CD4-positive, alpha-beta T cell treated with Interleukin-6 at 100 ng/mL for 8 hours (primary cell): ENCODE measurements around the gene LRRC41.
"Not testable (repeated sequence)": the region's sequence is repeated elsewhere in the genome, so short reads cannot be mapped to it uniquely, and the experiment has no call there.

ENCODE experiments used
- DNase-seq: peaks from one replicate; pipeline ENCODE4 v3.0.0-alpha.2; 2020; ENCODE audit warnings: mixed read lengths, low spot score

LRRC41 gene

DNA sequence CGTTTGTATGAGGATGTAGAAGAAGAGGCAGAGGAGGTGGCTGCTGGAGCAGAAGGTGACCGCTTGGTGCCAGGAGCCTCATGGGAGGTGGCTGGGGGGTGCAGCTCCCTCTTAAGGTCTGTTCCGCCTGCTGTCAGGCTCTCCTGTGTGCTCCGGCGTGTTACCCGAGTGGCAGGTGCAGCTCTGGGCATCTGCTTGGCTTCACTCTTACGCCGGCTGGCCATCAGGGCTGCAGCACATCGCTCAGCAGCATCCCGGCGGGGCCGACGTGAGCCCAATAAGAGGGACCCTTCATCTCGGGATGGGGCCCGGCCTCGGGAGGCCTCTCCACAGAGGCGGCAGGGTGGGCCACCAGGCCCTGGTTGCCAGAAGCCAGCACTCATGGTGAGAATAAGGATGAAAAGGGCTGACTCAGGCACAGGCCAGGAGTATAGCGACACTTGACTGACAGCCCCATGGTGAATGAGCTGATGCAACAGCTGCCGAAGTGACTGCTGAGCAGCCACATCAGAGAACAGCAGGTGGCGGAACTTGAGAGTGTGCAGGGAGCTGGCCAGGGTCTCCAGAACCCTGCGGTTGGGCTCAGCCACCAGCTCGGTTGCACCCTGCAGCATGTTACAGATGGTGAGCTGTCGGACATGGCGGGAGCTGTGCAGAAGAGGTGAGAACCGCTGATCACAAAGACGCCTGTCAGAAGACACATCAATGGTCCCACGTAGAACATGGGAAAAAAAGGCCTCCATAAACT, 17.5 kb downstream of the LRRC41 start:
- peak; percentile 17 for DNase-seq

DNA sequence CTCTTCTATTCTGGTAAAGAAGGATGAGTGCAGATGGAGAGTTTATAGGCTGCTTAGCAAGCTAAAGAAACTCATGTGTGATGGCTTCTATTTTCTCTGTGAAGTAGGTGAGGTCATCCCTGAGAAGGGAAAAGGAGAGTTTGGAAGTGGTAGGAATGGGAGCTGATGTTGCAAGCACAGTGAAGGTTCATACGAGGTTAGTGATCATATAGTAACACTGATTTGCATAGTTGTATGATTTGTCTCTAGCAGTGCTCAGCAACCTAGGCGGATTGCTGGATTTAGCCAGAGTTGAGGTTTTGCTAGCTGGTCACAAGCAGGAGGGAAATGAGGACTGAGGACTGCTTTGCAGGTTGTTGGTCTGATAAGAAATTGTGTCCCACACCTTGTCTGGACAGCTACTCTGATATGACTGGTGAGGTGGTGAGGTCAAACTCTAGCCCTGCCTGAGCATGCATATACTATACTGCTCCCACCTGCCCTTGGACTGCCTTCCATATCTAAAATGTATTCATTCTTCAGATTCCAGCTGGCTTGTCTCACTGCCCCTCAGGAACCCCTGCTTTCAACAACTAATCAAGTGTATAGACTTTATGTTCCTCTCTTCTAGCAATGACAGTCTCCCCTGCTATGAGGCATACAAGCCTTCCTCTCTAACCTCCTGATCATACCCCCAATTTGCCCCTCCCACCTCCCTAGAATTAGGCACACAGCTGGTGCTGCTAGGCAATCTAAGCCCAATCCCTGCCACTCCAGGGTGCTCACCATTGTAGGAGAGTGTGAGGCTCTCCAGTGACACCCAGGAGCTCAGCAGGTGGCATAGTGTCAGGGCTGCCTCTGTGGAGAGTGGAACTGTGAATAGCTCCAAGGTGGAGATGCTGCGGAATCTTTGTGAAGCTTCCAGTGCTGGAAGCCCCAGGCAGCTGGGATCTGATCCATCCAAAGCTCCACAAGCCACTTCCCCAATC, 18.5 kb downstream of the LRRC41 start:
- no peak for DNase-seq

DNA sequence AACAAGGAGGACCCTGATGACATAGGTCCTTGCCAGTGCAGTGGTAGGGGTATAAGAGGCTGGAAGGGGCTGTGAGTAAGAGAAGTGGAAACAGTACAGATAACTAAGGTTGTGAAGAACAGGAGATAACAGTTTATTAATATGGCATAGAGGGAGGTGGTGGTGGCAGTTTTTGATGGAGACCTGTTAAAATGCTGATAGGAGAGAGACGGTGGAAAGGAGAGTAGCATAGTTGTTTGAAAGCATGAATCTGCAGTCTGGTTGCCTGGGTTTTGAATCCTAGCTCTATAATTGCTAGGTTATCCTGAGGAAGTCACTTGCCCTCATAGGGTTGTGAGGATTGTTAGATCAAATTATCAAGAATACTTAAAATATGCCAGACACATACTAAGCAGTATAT, 19.4 kb downstream of the LRRC41 start:
- DNase-seq, result no peak

DNA sequence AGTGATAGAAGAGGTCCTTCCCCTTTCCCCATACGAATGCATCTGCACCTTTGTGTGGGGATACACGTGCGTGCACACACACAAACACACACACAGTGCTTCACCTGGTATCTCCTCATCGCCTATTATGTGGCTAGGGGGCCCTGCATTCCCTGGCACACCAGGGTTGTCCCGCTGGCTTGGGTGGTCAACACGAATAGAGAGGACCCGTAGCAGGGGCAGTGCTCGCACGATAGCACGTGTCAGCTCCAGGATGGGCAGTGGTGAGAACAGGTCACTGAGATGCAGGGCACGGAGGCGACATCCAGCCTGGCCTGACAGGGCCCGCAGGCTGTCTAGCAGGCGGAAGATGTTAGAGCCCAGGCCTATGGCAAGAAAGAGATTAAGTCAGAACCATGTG, 22.4 kb downstream of the LRRC41 start:
- no peak for DNase-seq

DNA sequence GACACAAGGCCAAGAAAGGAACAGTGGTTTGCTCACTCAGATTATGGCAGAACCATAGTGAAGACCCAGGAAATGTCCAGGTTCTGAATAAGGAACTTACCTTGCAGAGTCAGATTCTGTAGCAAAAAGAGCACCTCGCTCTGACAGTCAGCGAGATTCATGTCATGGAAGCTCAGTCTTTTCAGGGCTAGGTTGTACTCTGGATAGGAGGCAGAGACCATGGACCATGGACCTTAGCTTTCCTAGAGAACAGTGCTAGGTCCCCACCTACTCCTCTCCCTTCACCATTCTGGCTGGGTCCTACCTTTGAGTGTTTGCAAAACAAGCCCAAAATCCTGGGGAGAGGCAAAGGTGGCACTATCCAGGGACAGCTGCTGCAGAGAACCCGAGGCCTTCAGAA, 23.3 kb downstream of the LRRC41 start:
- DNase-seq, result no peak

DNA sequence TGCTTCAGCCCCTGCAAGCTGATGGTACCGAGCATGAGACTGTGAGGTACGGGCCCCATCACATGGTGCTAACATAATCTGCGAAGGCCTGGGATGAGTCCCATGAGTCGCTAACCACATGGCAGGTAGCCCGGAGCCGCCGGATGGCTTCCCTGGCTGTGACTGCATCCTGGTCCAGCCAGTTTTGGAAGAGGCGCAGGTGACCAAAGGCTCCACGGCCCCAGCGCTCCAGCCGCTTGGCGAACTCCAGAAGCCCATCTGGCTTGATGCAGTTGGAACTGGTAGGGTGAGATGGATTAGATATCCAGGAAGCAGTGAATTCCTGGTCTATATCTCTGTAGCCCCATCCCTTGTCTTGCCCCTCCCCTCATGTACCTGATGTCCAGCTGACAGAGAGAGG, 24.6 kb downstream of the LRRC41 start:
- no peak for DNase-seq

DNA sequence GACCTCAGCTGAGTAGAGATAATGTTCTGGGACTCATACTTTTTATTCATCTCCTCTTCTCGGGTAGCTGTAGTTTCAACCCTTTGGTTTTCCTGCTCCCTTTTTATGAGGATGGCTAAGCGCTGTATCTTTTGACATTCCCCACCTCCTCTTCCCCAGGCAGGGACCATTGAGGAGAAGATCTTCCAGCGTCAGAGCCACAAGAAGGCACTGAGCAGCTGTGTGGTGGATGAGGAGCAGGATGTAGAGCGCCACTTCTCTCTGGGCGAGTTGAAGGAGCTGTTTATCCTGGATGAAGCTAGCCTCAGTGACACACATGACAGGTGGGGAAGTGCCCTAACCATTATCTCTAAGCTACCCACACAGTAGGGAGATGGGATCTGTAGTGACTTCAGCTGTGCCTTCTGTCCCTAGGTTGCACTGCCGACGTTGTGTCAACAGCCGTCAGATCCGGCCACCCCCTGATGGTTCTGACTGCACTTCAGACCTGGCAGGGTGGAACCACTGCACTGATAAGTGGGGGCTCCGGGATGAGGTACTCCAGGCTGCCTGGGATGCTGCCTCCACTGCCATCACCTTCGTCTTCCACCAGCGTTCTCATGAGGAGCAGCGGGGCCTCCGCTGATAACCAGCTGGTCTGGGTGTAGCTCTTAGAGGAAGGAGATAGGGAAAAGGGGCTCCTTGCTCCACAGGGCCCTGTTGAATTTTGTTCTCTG, 25.6 kb downstream of the LRRC41 start:
- DNase-seq, result no peak

DNA sequence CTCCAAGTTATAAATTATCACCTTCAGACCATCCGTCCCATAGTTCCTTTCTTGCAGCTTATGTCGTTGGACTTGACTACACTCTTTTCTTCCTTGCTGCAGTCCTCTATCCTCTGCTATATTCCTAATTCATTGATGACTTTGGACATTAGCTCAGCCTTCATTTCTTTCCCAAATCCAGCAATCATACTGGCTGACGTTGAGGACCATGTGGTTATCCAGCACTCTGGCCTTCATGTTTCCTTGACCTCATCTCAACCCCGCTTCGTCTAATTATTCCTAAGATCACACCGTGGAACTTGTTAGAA, 28.4 kb downstream of the LRRC41 start:
- no peak for DNase-seq

DNA sequence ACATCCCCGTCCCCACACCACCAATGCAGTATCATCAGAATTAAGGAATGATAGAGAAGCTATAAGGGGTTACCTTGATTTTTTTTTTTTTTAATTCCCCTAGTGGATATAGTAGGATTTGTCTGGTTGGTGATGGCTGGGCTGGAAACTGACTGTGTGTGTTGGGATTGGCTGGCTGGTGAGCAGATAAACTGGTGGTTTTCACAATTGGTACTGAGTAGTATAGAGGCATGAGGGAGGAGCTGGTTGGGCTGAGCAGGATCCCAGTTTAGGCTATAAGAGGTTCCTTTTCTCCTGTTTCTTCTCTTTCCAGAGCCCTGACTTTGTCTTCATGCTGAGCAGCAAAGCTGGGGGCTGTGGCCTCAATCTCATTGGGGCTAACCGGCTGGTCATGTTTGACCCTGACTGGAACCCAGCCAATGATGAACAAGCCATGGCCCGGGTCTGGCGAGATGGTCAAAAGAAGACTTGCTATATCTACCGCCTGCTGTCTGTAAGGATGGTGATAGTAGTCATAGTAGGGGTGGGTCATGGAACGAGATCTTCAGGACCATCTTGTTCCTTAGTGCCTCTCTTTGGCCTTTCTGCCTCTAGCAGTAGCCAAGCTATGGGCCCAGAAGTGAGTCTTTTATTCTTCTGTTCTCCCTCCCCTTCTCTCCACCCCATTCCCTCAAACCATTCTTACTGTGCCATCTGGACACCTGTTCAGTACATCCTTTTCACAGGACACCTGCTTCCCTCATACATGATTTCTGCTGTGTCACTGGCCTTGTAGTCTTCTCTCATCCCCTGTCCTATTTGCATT, 29.0 kb downstream of the LRRC41 start:
- DNase-seq, result no peak

DNA sequence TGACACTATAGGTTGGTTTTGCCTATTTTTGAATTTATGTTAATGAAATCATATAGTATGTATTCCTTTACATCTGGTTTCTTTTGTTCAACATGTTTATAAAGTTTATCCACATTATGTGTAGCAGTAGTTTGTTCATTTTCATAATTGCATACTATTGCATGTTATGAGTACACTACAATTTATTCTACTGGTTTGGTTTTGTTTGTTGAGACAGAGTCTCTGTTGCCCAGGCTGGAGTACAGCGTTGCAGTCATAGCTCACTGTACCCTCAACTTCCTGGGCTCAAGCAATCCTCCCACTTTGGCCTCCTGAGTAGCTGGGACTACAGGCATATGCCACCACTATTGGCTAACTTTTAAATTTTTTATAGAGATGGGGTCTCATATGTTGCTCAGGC, 34.8 kb downstream of the LRRC41 start:
- DNase-seq, result no peak

DNA sequence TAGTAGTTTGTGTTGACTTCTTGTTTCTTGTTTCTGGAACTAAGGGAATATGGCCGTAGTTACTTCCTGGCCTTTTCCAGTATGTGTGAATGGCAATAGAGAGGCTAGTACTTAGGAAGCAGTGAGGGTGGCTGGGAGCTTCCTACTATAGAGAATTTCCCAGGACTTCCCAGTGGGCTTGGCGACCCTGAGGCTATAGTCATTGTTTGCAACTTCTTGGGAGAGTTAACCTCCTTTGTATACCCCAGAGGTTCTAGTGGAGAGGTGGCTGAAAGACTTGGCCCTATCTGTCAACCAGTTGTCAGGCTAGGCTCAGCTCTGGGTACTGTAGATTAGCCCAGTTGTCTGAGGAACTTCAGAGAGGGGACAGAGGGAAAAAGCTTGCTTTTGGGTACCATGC, 40.3 kb downstream of the LRRC41 start:
- DNase-seq, result no peak

DNA sequence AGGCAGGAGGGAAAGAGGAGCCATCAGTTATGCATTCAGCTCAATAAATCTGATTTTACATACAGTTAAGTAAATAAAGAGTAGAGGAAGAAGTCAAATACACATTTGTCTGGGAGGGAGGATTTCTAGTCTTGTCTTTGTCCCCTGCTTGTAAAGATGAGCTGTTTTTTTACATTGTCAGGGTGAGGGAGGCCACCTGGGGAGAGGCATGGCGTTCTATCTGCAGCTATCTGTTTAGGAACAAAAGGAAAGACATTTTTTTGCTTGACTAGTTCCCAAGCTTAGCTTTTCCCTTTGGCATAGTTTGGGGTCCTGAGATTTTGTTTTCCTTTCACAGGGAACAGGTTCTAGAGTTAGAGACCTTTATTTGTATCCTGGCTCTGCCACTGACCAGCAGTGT, 40.9 kb downstream of the LRRC41 start:
- DNase-seq, result no peak

DNA sequence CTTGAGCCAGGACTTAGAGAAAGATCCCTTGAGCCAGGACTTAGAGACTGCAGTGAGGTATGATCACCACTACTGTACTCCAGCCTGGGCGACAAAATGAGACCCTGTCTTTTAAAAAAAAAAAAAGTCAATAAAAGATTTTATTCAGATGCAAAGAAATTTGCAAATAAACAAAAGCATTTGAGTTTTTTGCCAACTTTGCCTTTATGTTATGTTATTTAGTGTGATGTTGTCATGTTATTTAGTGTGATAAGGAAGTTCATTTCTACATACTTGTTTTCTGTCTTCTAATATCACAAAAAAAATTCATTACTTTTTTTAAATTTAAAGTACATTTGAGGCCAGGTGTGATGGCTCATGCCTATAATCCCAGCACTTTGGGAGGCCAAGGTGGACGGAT, 46.9 kb downstream of the LRRC41 start:
- DNase-seq, result no peak

DNA sequence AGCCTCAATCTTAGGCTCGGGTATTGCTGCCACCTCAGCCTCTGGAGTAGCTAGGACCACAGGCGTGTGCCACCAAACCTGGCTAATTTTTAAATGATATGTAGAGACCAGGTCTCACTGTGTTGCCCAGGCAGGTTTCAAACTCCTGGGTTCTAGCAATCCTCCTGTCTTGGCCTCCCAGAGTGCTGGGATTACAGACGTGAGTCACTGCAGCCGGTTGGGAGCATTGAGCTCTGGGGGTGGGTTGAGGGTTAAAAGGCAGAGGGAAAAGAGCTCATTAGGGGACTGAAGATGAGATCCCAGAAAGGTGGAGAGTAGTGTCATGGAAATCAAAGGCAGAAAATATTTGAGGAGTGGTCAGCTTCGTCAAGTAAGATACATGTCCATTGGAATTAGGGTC, 48.7 kb downstream of the LRRC41 start:
- no peak for DNase-seq

DNA sequence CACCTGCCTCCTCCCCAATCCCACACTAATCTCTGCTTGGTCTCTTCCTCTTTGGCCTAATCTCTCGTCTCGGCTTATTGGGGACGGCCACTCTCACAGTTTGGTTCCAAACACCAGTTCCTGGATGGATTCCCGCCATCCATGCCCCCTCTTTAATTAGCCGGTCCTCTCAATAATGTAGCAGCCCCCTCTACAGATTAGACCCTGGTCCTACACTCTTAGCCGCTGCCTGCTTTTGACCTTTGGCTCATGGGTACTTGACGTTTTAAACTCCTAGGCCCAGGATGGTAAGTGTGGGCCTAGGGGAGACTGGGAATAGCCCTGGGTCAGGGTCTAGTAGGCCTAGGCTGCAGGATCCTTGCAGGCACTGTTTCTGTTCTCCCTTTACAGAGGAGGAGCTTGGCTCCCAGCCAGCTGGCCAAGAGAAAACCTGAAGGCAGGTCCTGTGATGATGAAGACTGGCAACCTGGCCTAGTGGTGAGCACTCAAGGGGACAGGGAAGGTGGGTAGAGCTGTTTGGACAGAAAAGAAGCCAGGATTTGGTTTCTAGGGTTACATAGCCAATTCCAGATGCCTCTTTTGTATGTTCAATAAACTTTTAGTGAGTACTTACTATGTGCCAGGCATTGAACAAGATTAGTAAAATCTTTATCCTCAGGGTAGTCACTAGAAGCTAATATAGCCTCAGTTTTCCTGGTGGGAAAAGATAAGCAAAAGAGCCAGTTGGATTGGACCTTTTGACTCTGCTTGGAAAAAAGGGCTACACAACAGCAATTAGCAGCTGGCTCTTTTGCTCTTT, 55.1 kb downstream of the LRRC41 start:
- DNase-seq, result no peak

DNA sequence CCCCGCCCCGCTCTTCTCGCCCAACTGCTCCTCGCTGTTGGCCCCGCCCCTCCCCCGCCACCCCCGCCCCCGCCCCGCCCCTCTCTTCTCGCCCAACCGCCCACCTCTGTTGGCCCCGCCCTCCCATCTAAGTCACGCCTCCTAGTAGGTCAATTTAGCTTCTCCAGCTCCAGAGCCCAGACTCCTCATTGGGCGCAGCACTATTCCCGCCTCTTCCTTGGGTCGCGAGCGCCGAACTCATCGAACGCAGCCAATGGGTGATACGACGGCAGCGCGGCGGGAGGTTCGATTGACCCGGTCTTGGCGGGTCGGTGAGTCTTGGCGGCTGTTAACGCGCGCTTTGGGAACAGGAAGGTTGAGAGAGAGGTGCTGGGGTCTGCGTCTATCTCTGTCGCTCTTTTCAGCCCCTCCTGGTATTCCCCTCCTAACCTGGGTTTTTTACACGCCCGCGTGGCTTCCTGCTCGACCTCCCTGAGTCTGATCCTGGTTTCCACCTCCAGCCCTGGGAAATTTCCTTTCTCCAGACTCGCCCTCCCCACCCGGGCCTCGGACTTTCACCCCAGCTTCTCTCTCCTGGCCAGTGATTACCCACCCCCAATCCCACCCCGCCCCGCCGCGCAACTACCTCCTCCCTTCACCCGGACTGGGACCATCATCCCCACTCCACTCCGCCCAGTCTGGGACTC, 55.8 kb downstream of the LRRC41 start, which contains the start of gene RAD54L:
Gene RAD54L, plus strand, starts transcription at position 328 of the 686 bp plus-strand sequence. CDS start 643 bp downstream, outside the sequence.
- DNase-seq, result peak; percentile 97

DNA sequence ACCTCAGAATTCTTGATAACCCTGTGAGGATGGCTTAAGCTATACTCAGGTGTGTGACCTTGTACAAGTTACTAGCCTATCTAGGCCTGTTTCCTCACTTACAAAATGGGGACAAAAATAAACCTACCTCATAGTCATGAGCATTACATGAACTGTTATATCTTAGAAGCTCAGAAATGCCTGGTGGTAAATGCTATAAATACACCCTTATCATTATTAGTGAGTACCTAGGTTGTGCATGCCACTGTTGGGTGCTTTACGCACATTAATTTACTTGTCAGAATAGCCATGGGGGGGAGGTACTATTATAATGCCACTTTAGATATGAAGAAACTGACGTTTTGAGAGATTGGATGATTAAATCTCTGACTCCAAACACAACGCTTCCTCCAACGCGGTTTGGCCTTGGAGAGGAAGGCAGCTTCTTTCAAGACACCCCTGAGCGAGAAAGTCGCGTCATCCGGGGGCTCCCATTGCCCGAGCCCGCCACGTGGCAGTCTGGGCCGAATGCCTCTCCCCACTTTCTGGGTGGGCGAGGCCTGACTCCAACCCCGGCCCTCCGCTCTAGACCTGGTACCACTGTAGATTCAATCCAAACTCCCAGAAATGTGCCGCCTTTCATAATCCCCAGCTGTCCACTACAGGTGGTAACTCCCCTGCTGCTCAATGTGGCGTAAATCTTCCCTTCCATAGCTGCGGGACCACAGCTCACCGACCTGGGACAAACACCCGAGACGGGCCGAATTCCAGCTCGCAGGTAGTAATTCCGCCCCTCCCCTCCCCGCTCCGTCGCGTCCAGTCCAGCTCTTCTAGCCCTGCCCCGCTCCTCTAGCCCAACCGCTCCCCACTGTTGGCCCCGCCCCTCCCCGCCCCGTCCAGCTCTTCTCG, 56.6 kb downstream of the LRRC41 start:
- peak; percentile 27 for DNase-seq

DNA sequence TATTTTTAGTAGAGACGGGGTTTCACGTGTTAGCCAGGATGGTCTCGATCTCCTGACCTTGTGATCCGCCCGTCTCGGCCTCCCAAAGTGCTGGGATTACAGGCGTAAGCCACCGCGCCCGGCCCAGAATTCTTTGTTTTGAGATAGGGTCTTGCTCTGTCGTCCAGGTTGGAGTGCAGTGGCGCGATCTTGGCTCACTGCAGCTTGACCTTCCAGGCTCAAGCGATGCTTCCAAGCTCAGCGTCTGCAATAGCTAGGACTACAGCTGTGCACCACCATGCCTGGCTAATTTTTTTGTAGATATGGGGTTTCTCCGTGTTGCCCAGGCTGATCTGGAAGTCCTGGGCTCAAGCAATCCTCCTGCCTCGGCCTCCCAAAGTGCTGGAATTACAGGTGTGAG, 57.3 kb downstream of the LRRC41 start:
- not testable (repeated sequence) for DNase-seq

DNA sequence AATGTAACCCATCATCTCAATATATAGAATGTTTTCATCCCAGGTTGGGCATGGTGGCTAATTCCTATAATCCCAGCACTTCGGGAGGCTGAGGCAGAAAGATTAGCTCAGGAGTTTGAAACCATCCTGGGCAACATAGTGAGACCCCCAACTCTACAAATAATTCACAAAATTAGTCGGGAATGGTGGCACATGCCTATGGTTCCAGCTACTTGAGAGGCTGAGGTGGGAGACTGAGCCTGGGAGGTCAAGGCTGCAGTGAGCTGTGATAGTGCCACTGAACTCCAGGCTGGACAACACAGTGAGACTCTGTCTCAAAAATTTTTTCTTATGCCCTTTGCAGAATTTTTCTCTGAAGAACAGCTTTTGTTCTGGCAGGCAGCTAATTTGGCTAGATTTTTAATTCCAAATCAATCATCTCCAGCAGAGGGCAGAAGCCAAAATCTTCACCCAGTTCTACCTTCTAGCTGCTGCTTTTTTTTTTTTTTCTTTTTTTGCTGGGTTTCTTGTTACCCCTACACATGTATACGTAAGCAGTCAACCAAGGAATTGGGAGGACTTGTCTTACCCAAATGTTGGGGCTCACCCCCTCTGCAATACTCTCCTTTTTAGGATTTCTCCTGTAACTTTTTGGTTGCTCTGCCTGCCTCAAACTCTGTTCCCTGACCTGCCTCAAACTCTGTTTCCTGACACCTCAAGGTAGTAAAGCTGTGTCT, 58.6 kb downstream of the LRRC41 start:
- no peak for DNase-seq
